Measurements from ENCODE around the gene NFIC. TPM values are rescaled to one million over a fixed set of nuclear protein-coding genes. Genes with fewer than 3 reads are reported as not detected.

The NFIC gene
- total and polyA plus RNA-seq, 2 of the 4 experiments (the other 2 are of a cell fraction) = 21.9 to 32.1 TPM

GRCh38 chr19:3492131-3492839 is 125.9 kb downstream of the NFIC start:
- Histone ChIP-seq H2BK15ac (ENCODE audit: low read depth, low read length) (no peak overlapping the region), H4K8ac (ENCODE audit: low read depth in 2 of 2, low read length in 2 of 2) (no peak overlapping the region), H3K9ac (ENCODE audit: low read depth, low read length) (no peak overlapping the region), H3K36me3 (ENCODE audit: control insufficient read depth, insufficient read depth, low read length) (peaks cover 27% of the 10 kb centered on the region), H3K27ac (ENCODE audit: insufficient read depth, low read length) (no peak overlapping the region), H2AK5ac (ENCODE audit: low read depth, low read length) (no peak overlapping the region), H3K27me3 (ENCODE audit: control insufficient read depth, insufficient read depth, low read length) (no peaks in the 10 kb centered on the region), H3K9me1 (ENCODE audit: insufficient read depth, low read length) (no peaks in the 10 kb centered on the region), H2AK9ac (replicated peaks; ENCODE audit: low read depth, low read length, poor library complexity) (no peak overlapping the region), H3K23ac (ENCODE audit: low read depth, low read length) (no peak overlapping the region), H3K4me3 (ENCODE audit: insufficient read depth, low read depth, low read length) (no peak overlapping the region), H2AFZ (replicated peaks; ENCODE audit: low read length, poor library complexity) (no peak overlapping the region), H3K79me1 (ENCODE audit: low read depth in 1 of 2, low read length in 2 of 2) (peaks cover 0 to 11% of the 10 kb centered on the region in 2 experiments; a peak in 2 of 4 replicates), H3K14ac (replicated peaks; ENCODE audit: low read depth, low read length) (no peak overlapping the region), H3K56ac (ENCODE audit: extremely low read depth, insufficient read depth, low read length) (no peak overlapping the region), H2BK5ac (ENCODE audit: low read depth, low read length, poor library complexity, severe bottlenecking) (no peak overlapping the region), H3K4me2 (ENCODE audit: low read depth, low read length) (no peak overlapping the region), H3K18ac (ENCODE audit: low read depth, low read length) (no peak overlapping the region), H4K20me1 (ENCODE audit: insufficient read depth, low read length) (no peaks in the 10 kb centered on the region), H2BK20ac (ENCODE audit: low read depth, low read length) (no peak overlapping the region), H4K5ac (ENCODE audit: low read depth, low read length) (no peak overlapping the region), H3K4ac (ENCODE audit: low read depth, low read length) (no peak overlapping the region), H4K91ac (ENCODE audit: insufficient read depth, low read depth, low read length) (no peak overlapping the region), H3K9me3 (ENCODE audit: control insufficient read depth, insufficient read depth, low read length) (no peaks in the 10 kb centered on the region), H3K4me1 (ENCODE audit: control insufficient read depth, insufficient read depth, low read length) (no peaks in the 10 kb centered on the region), H2BK120ac (ENCODE audit: low read depth, low read length) (no peak overlapping the region)
- ATAC-seq (ENCODE audit: low read depth) (no peak), DNase-seq (no peak)
- WGBS, 2 experiments (ENCODE audit: extremely low coverage in 2 of 2, insufficient read length in 1 of 2) = 97% methylated on average over 5 of the region's 45 CpGs; no CpG with 5 or more reads in 1 of the 2 experiments
- in situ Hi-C loops (cut with MboI; ENCODE audit: low sequenced_read_pairs) (loop anchor here (25.0 kb wide), 1 partner anchor 530 kb away; no protein-coding TSS in a partner anchor), intact Hi-C loops (cut with micrococcal nuclease) (no loop called here), dilution Hi-C loops (cut with HindIII; ENCODE audit: low sequenced_read_pairs, unreplicated experiment) (no loop called here)
- no TSS peak for BruUV-seq (replicated peaks)
- ChIA-PET CTCF (no interaction called here), POLR2A (ENCODE audit: unreplicated experiment) (no interaction called here)
- no peak for TF ChIP-seq SMC3 (IDR thresholded peaks at IDR 0.05; ENCODE audit: low read depth, low read length)
- TF ChIP-seq CHD1 (IDR thresholded peaks at IDR 0.05; ENCODE audit: low read depth, low read length) = no peak
- TF ChIP-seq BHLHE40 (IDR thresholded peaks at IDR 0.05; ENCODE audit: low read depth, low read length) = no peak
- no peak for TF ChIP-seq CEBPB (IDR thresholded peaks at IDR 0.05; ENCODE audit: low read depth, low read length)
- no peak for TF ChIP-seq RCOR1 (IDR thresholded peaks at IDR 0.05; ENCODE audit: insufficient replicate concordance, low read length)
